Tibial nerve (tissue), 3 donors: Measurements from ENCODE around the gene TSPAN16.

Experiments
- CTCF ChIP-seq, 5 experiments: fragments of 200-600 bp in 3 of 5; fragments of 450-650 bp in 2 of 5; sonication (generic) in 3 of 5; IDR thresholded peaks; one replicate each; pipeline ENCODE4 v1.5.1; 2016 to 2019; ENCODE audit warnings: antibody characterized with exemption in 5 of 5, mild to moderate bottlenecking in 3 of 5, moderate library complexity in 2 of 5
- POLR2A ChIP-seq, 2 donors: fragments of 450-650 bp; IDR thresholded peaks; one replicate each; pipeline ENCODE4 v1.6.1; 2017; ENCODE audit warnings: antibody characterized with exemption in 2 of 2, mild to moderate bottlenecking in 2 of 2, moderate library complexity in 2 of 2

- TF ChIP-seq CTCF (IDR thresholded peaks at IDR 0.05) (no peak), POLR2A (IDR thresholded peaks at IDR 0.05) (no peak)
Measured at GRCh38 chr19:11299946-11300810, 4.2 kb downstream of the TSPAN16 start.
